H1 (cell line): ENCODE results near the gene GREB1L.

Experiments
- ATF2 ChIP-seq: IDR thresholded peaks from 2 replicates; pipeline ENCODE4 v1.6.1; 2012; ENCODE audit warnings: low read length, inconsistent platforms
- BRCA1 ChIP-seq: IDR thresholded peaks from 2 replicates; pipeline ENCODE4 v1.6.1; 2012; ENCODE audit warnings: low read depth, low read length, improper control_type of control experiment
- CHD2 ChIP-seq: IDR thresholded peaks from 2 replicates; pipeline ENCODE4 v1.6.1; 2012; ENCODE audit warnings: low read length, improper control_type of control experiment
- CREB1 ChIP-seq: IDR thresholded peaks from 2 replicates; pipeline ENCODE4 v1.6.1; 2012; ENCODE audit warnings: inconsistent platforms
- CTCF ChIP-seq, 3 experiments: IDR thresholded peaks; 1 replicate in 2 of 3; 2 replicates in 1 of 3; pipeline versions ENCODE4 v1.5.1 to v1.6.1; 2011; ENCODE audit warnings: low read length in 3 of 3, mild to moderate bottlenecking in 3 of 3, inconsistent platforms in 2 of 3, low read depth in 1 of 3, moderate library complexity in 1 of 3; ENCODE audit not compliant: insufficient read depth in 1 of 3; ENCODE audit errors: control extremely low read depth in 1 of 3
- EP300 ChIP-seq, 2 experiments: IDR thresholded peaks; 1 replicate in 1 of 2; 2 replicates in 1 of 2; pipeline ENCODE4 v1.6.1; 2011 to 2012; ENCODE audit warnings: low read depth in 2 of 2, low read length in 2 of 2, mild to moderate bottlenecking in 2 of 2, borderline replicate concordance in 1 of 2, inconsistent platforms in 1 of 2, moderate library complexity in 1 of 2
- EZH2 ChIP-seq: fragments of 200-600 bp; sonication (generic); IDR thresholded peaks from 2 replicates; pipeline ENCODE4 v1.7.1; 2012; ENCODE audit warnings: low read depth, mild to moderate bottlenecking, moderate library complexity, low read length, inconsistent platforms; ENCODE audit not compliant: severe bottlenecking
- FOSL1 ChIP-seq: IDR thresholded peaks from 2 replicates; pipeline ENCODE4 v1.6.1; 2011; ENCODE audit warnings: mild to moderate bottlenecking, low read depth, low read length, moderate library complexity; ENCODE audit not compliant: insufficient read depth
- MAFK ChIP-seq: IDR thresholded peaks from 2 replicates; pipeline ENCODE4 v1.6.1; 2012; ENCODE audit warnings: low read depth, mild to moderate bottlenecking, improper control_type of control experiment, low read length
- SRF ChIP-seq: IDR thresholded peaks from 2 replicates; pipeline ENCODE4 v1.6.1; 2011; ENCODE audit warnings: mild to moderate bottlenecking, low read depth, low read length, moderate library complexity
- YY1 ChIP-seq: IDR thresholded peaks from 2 replicates; pipeline ENCODE4 v1.6.1; 2011; ENCODE audit warnings: low read depth, mild to moderate bottlenecking, low read length

GRCh38 chr18:21459706-21460286, 217.8 kb downstream of the GREB1L start:
- TF ChIP-seq CHD2 (no peak), EZH2 (no peak), ATF2 (no peak), CTCF (IDR thresholded peaks at IDR 0.05; ENCODE audit: control extremely low read depth in 1 of 3, insufficient read depth in 1 of 3, low read depth in 1 of 3, low read length in 3 of 3) (no peak), MAFK (no peak), YY1 (no peak), CREB1 (no peak), SRF (no peak), FOSL1 (no peak), BRCA1 (no peak), EP300 (IDR thresholded peaks at IDR 0.05; ENCODE audit: borderline replicate concordance in 1 of 2, low read depth in 2 of 2, low read length in 2 of 2) (no peak)
